Activated T-cell treated with anti-CD3 and anti-CD28 coated beads, Interleukin-2, amount 50 U/mL, for 24 hours (primary cell): Measurements from ENCODE around the gene FKBP4.

Experiments used
- DNase-seq: peaks from one replicate; pipeline ENCODE4 v3.0.0-alpha.2; 2020
- H3K27ac Mint-ChIP-seq: 2 replicates; pipeline ENCODE4 v1.8.0; 2020; ENCODE audit warnings: mild to moderate bottlenecking, mixed read lengths
- H3K27me3 Mint-ChIP-seq: 2 replicates; pipeline ENCODE4 v1.8.0; 2020; ENCODE audit warnings: mixed read lengths
- H3K36me3 Mint-ChIP-seq: 2 replicates; pipeline ENCODE4 v1.8.0; 2020; ENCODE audit warnings: low read depth, mixed read lengths
- H3K4me1 Mint-ChIP-seq: 2 replicates; pipeline ENCODE4 v1.8.0; 2020; ENCODE audit warnings: low read depth, mixed read lengths
- H3K4me3 Mint-ChIP-seq: 2 replicates; pipeline ENCODE4 v1.8.0; 2020; ENCODE audit warnings: mild to moderate bottlenecking, moderate library complexity, mixed read lengths
- H3K9me3 Mint-ChIP-seq: 2 replicates; pipeline ENCODE4 v1.8.0; 2020; ENCODE audit warnings: mixed read lengths

FKBP4 gene

DNA sequence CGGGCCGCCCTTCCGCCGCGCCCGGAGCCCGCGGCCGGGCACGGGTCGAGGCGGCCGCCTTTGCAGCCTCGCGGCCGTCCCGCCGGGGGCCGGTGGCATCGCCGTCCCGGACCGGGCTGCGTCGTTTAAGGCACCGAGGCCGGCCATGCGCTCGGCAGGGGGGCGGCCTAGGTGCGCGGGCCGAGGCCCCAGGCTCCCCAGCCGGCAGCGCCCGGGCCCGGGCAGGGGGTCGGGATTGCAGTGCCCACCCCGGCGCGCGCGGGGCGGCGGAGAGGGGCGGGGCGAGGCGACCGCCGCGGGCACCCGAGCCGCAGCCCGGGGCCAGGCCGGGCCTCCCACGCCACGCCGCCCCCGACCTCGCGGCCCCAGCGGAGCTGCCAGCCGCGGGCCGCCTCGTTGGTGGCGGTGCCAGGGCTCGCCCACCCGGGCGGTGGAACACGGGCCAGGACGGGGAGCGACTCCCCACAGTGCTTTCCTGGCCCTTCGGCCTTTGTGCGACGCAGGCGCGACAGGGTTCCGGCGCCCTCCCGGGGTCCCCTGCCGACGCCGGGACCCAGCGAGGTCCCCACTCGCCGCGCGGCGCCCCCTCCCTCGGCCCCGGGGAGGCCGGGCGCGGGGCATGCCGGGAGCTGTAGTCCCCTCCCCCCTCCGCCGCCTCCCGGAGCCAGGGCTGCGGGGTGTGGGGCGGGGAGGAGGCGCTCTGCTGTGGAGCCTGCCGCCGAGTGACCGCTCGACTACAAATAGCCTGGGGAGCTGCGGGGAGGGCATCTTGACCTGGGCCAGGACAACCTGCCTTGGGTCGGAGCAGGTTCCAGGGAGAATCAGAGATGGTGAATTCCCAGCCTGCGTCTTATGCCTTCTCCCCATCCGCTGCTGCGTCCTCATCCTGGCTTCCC, 769 bp downstream of the FKBP4 start:
- peaks cover 32% of the 10 kb centered on the region for H3K4me1 Mint-ChIP-seq
- H3K4me3 Mint-ChIP-seq = peak overlapping the region; percentile 91
- H3K36me3 Mint-ChIP-seq = peaks cover 47% of the 10 kb centered on the region
- no peaks in the 10 kb centered on the region for H3K9me3 Mint-ChIP-seq
- H3K27me3 Mint-ChIP-seq = no peaks in the 10 kb centered on the region
- peak overlapping the region; percentile 88 for H3K27ac Mint-ChIP-seq
- DNase-seq = peak; percentile 84

DNA sequence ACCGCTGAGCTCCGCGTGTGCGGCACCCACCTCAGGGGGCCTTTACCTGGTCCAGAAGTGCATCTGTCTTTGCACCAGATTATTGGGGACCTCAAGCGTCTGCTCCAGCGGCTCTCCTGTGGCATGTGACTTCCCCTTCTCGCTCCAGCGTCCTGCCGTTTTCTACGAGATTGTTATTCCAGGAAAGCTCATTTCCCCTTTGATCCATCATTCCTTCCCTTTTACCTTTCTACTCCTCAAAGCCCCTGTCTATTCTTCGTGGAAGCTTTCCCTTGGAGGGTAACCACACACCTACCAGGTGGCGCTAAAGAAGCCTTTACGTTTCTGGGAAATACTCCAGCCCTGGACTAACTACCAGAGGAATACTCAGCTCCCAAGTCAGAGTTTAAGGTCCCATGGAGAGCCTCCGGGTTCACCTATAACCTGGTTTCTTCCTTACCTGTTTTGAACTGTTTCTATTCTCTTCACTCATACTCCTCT, 1.5 kb downstream of the FKBP4 start:
- no peak for DNase-seq
- Mint-ChIP-seq H3K27me3 (no peaks in the 10 kb centered on the region), H3K9me3 (no peaks in the 10 kb centered on the region), H3K27ac (peak overlapping the region; percentile 88), H3K36me3 (peaks cover 54% of the 10 kb centered on the region), H3K4me1 (peaks cover 32% of the 10 kb centered on the region), H3K4me3 (peak overlapping the region; percentile 91)

DNA sequence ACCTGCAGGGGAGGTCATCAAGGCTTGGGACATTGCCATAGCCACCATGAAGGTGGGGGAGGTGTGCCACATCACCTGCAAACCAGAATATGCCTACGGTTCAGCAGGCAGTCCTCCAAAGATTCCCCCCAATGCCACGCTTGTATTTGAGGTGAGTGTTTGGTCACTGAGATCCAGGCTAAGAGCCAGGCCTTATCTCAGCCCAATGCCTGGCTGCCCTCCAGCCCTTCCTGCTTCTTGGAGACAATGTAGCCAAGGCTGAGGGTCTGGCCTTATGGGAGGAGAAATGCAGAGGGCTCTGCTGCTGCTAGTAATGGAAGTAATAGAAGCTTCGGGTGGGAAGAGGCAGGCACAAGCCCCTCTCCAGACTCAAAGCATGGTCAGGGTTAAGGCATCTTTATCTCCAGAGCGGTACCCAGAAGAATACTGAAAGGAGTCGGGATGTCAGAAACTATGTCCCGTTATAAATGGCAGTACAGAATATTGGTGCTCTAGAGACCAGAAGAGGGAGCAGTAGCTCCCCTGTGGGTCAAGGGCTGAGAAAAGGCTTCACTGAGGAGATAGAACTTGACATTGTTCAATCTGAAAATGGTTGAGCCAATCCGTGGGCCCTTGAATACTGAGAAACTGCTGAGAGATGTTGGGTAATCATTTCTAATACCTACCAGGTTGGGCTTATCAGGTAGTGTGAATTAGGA, 3.1 kb downstream of the FKBP4 start:
- Mint-ChIP-seq H3K4me1 (peaks cover 32% of the 10 kb centered on the region), H3K27ac (peak overlapping the region; percentile 88)

DNA sequence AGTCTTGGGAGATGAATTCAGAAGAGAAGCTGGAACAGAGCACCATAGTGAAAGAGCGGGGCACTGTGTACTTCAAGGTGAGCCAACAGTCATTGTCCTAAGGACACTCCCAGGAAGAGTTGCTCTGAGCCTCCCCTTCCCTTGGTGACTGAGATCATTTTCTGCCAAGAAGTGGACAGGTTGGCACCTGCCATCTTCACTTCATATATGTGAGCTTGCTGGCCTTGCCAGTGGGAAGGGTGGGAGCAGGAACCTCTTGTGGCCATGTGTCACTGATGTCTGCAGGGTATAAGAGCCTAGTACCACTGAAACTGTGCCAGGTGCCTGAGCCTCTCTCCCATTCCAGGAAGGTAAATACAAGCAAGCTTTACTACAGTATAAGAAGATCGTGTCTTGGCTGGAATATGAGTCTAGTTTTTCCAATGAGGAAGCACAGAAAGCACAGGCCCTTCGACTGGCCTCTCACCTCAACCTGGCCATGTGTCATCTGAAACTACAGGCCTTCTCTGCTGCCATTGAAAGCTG, 5.3 kb downstream of the FKBP4 start:
- no peak for DNase-seq
- Mint-ChIP-seq H3K36me3 (peaks cover 93% of the 10 kb centered on the region), H3K4me3 (no peak overlapping the region), H3K27ac (peak overlapping the region; percentile 81), H3K9me3 (no peaks in the 10 kb centered on the region), H3K4me1 (peaks cover 33% of the 10 kb centered on the region), H3K27me3 (no peaks in the 10 kb centered on the region)

More for the DNA sequence above, 3.1 kb downstream of the FKBP4 start:
- H3K36me3 Mint-ChIP-seq = peaks cover 71% of the 10 kb centered on the region
- no peak for DNase-seq
- no peaks in the 10 kb centered on the region for H3K27me3 Mint-ChIP-seq
- peak overlapping the region; percentile 91 for H3K4me3 Mint-ChIP-seq
- no peaks in the 10 kb centered on the region for H3K9me3 Mint-ChIP-seq

DNA sequence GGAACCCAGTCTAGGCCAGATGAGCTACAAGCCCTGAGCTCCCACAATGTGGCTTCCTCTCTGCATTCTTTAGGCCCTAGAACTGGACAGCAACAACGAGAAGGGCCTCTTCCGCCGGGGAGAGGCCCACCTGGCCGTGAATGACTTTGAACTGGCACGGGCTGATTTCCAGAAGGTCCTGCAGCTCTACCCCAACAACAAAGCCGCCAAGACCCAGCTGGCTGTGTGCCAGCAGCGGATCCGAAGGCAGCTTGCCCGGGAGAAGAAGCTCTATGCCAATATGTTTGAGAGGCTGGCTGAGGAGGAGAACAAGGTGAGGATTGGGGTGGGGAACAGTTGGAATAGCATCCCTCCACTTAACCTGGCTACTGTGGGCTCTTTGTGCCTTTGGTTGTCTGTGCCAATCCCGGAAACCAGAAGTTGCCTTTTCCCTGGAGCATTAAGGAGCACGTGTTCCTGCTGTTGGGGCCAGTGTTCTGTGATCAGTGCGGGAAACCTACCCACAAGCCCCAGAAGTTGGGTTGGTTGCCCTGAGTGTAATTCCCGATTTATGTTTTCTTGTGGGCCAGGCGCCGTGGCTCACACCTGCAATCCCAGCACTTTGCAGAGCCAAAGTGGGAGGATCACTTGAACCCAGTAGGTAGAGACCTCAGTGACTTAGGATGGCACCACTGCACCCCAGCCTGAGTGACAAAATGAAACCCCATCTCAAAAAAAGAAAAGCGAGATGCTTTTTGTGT, 6.4 kb downstream of the FKBP4 start:
- no peak for DNase-seq
- H3K4me1 Mint-ChIP-seq = peaks cover 37% of the 10 kb centered on the region
- H3K4me3 Mint-ChIP-seq = no peak overlapping the region
- peak overlapping the region; percentile 26 for H3K27ac Mint-ChIP-seq
- H3K36me3 Mint-ChIP-seq = peaks cover 100% of the 10 kb centered on the region
- no peaks in the 10 kb centered on the region for H3K9me3 Mint-ChIP-seq
- H3K27me3 Mint-ChIP-seq = no peaks in the 10 kb centered on the region

DNA sequence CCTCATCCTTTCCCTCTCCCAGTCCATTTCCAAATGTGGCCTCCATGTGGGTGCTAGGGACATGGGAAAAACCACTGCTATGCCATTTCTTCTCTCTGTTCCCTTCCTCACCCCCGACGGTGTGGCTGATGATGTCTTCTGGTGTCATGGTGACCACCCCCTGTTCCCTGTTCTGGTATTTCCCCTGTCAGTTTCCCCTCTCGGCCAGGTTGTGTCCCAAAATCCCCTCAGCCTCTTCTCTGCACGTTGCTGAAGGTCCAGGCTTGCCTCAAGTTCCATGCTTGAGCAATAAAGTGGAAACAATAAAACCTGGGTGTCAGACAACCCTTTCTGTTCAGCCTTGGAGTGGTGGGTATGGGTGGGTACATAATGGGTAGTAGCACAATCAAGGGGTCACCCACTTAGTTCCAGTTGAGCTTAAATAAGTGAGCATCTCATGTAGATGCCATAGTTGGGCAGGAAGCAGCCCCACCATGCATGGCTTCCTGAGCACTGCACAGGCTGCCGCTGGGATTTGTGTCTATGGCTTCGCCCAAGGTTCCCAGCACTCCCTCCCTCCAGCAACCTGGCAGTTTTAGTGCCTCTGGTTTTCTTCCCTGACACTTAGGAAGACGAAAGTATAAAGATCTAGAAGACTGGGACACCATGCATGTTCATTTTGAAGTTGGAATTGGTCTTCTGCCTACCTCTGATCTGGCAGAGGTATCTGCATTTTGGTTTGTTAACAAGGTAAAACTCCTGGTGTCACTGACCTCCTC, 9.0 kb downstream of the FKBP4 start:
- no peak for DNase-seq
- no peaks in the 10 kb centered on the region for H3K27me3 Mint-ChIP-seq
- H3K4me3 Mint-ChIP-seq = no peak overlapping the region
- H3K27ac Mint-ChIP-seq = peak overlapping the region; percentile 63
- H3K4me1 Mint-ChIP-seq = peaks cover 12% of the 10 kb centered on the region
- H3K9me3 Mint-ChIP-seq = no peaks in the 10 kb centered on the region
- H3K36me3 Mint-ChIP-seq = peaks cover 87% of the 10 kb centered on the region

DNA sequence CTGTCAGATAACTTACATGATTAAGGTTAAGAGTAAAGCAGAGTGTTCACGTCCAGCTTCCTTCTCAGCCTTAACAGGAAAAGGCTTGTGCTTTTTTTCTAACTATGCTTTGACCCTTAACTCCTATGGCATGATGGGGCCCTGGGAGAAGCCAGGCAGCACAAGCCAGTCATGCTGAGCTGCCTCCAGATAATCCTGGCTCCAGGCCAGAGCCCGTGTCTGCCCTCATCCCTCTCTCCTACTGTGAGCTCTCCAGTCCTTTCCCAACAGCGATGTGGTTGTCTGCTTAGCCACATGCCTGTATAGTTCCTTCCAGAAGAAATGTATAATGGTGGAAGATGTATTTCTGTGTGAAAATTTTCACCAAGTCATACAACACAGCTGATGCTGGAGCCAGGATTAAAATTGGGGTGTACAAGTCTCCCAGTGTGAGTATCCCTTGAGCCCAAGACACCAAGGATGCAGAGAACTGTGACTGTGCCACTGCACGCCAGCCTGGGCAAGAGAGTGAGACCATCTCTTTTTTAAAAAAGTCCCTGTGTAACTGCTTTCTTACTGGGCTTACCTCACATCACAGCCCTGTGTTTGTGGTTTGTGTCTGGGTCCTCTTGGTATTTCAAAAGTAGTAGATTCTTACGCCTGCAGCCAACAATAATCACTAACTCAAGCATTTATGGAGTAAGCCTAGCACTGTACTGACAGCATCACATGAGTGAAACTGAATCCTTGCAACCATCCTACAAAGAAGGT, 9.8 kb downstream of the FKBP4 start:
- Mint-ChIP-seq H3K27me3 (no peaks in the 10 kb centered on the region), H3K4me1 (peaks cover 12% of the 10 kb centered on the region), H3K27ac (peak overlapping the region; percentile 63), H3K9me3 (no peaks in the 10 kb centered on the region), H3K4me3 (no peak overlapping the region), H3K36me3 (peaks cover 82% of the 10 kb centered on the region)
- DNase-seq = no peak

DNA sequence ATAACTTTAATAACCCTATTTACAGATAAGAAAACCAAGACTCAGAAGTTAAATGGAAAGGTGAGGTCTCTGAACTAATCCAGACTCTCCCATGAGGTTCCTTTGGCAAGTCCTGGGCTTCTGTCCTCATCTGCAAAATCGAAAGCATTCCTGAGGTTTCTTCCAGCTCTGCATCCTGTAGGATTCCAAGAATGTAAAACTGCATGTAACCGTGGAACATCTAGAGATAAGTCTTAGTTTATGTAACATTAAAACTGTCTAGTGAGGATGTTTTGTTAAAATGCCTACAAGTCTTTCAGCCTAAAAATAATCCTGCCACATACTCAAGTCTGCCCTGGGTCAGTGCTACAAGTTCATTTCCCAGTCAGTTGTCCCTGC, 10.4 kb downstream of the FKBP4 start:
- Mint-ChIP-seq H3K27ac (peak overlapping the region; percentile 63), H3K4me3 (no peak overlapping the region), H3K27me3 (no peaks in the 10 kb centered on the region), H3K36me3 (peaks cover 76% of the 10 kb centered on the region), H3K9me3 (no peaks in the 10 kb centered on the region), H3K4me1 (peaks cover 10% of the 10 kb centered on the region)
- no peak for DNase-seq

DNA sequence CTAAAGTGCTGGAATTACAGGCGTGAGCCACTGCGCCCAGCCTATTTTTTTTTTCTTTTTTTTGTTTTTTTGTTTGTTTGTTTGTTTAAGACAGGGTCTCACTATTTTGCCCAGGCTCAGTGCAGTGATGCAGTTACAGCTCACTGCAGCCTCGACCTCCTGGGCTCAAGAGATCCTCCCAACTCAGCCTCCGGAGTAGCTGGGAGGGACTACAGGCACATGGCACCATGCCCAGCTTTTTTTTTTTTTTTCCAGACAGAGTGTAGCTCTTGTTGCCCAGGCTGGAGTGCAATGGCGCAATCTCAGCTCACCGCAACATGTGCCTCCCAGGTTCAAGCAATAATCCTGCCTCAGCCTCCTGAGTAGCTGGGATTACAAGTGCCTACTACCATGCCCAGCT, 11.9 kb downstream of the FKBP4 start:
- no peak for DNase-seq
- no peak overlapping the region for H3K27ac Mint-ChIP-seq
- H3K36me3 Mint-ChIP-seq = peaks cover 60% of the 10 kb centered on the region
- H3K4me1 Mint-ChIP-seq = peaks cover 13% of the 10 kb centered on the region
- no peaks in the 10 kb centered on the region for H3K27me3 Mint-ChIP-seq
- no peaks in the 10 kb centered on the region for H3K9me3 Mint-ChIP-seq
- no peak overlapping the region for H3K4me3 Mint-ChIP-seq

DNA sequence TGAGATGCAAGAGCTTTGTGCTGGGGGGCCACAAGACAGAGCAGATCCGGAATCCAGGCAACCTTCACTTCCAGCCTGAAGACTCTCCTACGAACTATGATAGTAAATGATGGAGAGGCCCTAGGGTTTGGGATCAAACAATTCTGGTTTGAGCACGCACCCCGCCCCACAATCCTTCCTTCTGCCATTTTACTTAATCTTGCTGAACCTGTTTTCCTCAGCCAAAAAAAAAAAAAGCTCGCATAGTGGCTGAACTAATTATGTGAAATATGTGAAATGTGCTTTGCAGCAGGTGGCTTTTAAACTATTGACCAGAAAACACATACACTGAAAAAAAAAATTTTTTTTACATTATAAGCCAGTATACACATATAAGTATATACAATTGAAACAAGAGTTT, 17.0 kb downstream of the FKBP4 start:
- peaks cover 48% of the 10 kb centered on the region for H3K36me3 Mint-ChIP-seq
- H3K4me3 Mint-ChIP-seq = peak overlapping the region; percentile 99
- no peaks in the 10 kb centered on the region for H3K27me3 Mint-ChIP-seq
- no peak for DNase-seq
- peaks cover 30% of the 10 kb centered on the region for H3K4me1 Mint-ChIP-seq
- no peaks in the 10 kb centered on the region for H3K9me3 Mint-ChIP-seq
- peak overlapping the region; percentile 28 for H3K27ac Mint-ChIP-seq

DNA sequence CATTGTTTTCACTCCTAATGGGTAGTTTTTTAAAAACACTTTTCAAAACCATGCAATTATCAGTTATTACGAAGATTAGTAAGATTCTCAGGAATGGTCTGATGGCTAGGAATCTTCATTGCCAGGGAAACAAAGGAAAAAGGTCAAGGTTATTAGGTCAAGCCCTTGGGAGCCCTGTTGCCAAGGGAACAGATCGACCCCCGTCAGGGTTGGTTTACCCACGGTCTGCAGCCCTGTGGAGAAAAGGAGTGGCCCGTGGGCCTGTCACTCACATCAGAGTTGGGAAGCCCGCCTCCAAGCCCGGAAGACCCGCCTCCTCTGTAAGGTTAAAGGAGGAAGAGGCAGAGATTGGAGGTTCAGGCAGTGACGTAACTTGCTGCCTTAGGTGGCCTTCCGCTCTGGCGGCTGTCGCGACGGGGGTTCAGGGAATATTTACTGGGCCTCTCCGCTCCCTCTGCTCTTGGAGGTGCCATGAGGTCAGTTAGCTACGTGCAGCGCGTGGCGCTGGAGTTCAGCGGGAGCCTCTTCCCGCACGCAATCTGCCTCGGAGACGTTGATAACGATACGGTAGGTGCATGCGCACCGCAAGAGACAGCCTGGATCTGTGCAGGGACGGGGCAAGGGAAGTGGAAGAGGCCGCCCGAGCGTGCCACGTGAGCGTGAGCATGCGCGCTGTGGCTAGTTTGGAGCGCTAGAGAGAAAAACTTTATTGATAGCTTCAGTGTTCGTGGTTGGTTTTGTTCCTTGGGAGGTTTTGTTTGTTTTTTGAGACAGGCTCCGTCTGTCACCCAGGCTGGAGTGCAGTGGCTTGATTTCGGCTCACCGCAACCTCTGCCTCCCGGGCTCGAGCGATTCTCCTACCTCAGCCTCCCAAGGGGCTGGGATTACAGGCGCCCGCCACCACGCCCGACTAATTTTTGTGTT, 17.8 kb downstream of the FKBP4 start, which contains the start of gene ITFG2:
TSS of gene ITFG2 (plus strand) at position 379 of the 924 bp plus-strand sequence. CDS start at position 472, 93 bp downstream.
- no peaks in the 10 kb centered on the region for H3K27me3 Mint-ChIP-seq
- peak within 1 kb of the TSS; percentile 100 for H3K27ac Mint-ChIP-seq
- DNase-seq = peak; percentile 95
- peak within 1 kb of the TSS; percentile 99 for H3K4me3 Mint-ChIP-seq
- H3K9me3 Mint-ChIP-seq = no peaks in the 10 kb centered on the region
- H3K36me3 Mint-ChIP-seq = peaks cover 48% of the 10 kb centered on the region
- H3K4me1 Mint-ChIP-seq = peaks cover 34% of the 10 kb centered on the region
